Activated T-helper 1 cell treated with anti-CD3 and anti-CD28 coated beads, Interleukin-12 subunit alpha, Interleukin-12 subunit beta, Interleukin-2, Interleukin-4 antibody, amounts not matched to agents 30 ng/mL and 10 ng/mL and 1 ng/mL, durations not matched to agents 14 hours and 24 hours and 36 hours (primary cell): ENCODE data around the gene MAGEA9B. TPM values are rescaled to one million over a fixed set of nuclear protein-coding genes. Genes with fewer than 3 reads are reported as not detected.
A peak's percentile ranks its signal among the peaks of the same experiment; 100 is the strongest.
"Not testable (repeated sequence)": the region's sequence is repeated elsewhere in the genome, so short reads cannot be mapped to it uniquely, and the experiment has no call there.

Experiments
- DNase-seq: peaks from one replicate; pipeline ENCODE4 v3.0.0; 2021; ENCODE audit warnings: low spot score
- H3K27ac Mint-ChIP-seq: one replicate; pipeline ENCODE4 v1.8.0; 2021; ENCODE audit warnings: mild to moderate bottlenecking, mixed read lengths
- H3K27me3 Mint-ChIP-seq: one replicate; pipeline ENCODE4 v1.8.0; 2022; ENCODE audit warnings: mild to moderate bottlenecking, moderate library complexity, mixed read lengths; ENCODE audit not compliant: insufficient read depth
- H3K36me3 Mint-ChIP-seq: one replicate; pipeline ENCODE4 v1.8.0; 2021; ENCODE audit warnings: low read depth, mixed read lengths
- H3K4me1 Mint-ChIP-seq: one replicate; pipeline ENCODE4 v1.8.0; 2021; ENCODE audit warnings: low read depth, mixed read lengths
- H3K4me3 Mint-ChIP-seq: one replicate; pipeline ENCODE4 v1.8.0; 2021; ENCODE audit warnings: mild to moderate bottlenecking, moderate library complexity, mixed read lengths
- H3K9me3 Mint-ChIP-seq: one replicate; pipeline ENCODE4 v1.8.0; 2021; ENCODE audit warnings: mixed read lengths
- intact Hi-C: fragments of 100-400 bp; cut with micrococcal nuclease; formaldehyde crosslinking; loops from one replicate; pipeline ENCODE4 v1.15.1; 2024
- total RNA-seq: library from RNA; stranded (reverse); gene quantifications from 2 replicates; pipeline ENCODE4 v1.2.3, GENCODE V29; 2022

Gene MAGEA9B
- not detected in 2 replicates for total RNA-seq

DNA sequence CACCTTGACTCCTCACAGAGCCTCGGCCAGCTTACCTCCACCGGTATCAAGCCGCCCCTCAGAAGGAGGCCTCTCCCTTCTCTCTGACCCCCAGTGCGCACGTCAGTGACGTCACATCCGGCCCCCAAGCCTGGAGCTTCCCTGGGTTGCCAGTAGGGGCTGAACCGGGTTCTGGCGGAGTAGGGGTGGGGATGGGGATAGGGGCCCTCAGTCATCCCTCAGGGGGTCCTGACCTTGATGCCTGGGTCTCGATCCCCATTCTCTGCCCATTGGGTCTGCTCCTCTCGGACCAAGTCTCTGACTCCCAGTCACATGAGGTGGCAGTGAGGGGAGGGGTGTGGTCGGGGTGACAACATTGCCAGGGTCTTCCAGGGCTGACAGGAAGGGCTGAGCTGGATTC lies at the start of gene MAGEA9B:
Gene MAGEA9B (minus strand): TSS at position 101 of the 400 bp plus-strand sequence. CDS start 4,280 bp downstream, outside the sequence.
- intact Hi-C loops, H3K36me3 Mint-ChIP-seq, H3K9me3 Mint-ChIP-seq, H3K27me3 Mint-ChIP-seq, DNase-seq, H3K4me1 Mint-ChIP-seq, H3K27ac Mint-ChIP-seq, H3K4me3 Mint-ChIP-seq: not testable (repeated sequence)

- no peak for DNase-seq
- Mint-ChIP-seq H3K27me3 (peaks cover 6% of the 10 kb centered on the region), H3K4me1 (peaks cover 30% of the 10 kb centered on the region), H3K27ac (no peak overlapping the region), H3K9me3 (no peaks in the 10 kb centered on the region), H3K4me3 (no peak overlapping the region), H3K36me3 (no peaks in the 10 kb centered on the region)
- intact Hi-C loops: loop anchor here (5.0 kb wide), 3 partner anchors 194 to 1721 kb away; partner anchors contain the start of genes CD99L2 and FMR1
Observed at GRCh38 chrX:149633511-149633910, 46.3 kb upstream of the MAGEA9B start.

- intact Hi-C loops: loop anchor here (1.0 to 5.0 kb wide), 5 partner anchors 105 to 1719 kb away; partner anchors contain the start of genes CD99L2, FMR1 and IDS
- Mint-ChIP-seq H3K4me1 (peaks cover 43% of the 10 kb centered on the region), H3K27me3 (peaks cover 1% of the 10 kb centered on the region), H3K4me3 (peak within 1 kb of the TSS; percentile 95), H3K36me3 (peaks cover 3% of the 10 kb centered on the region), H3K27ac (peak within 1 kb of the TSS; percentile 85), H3K9me3 (no peaks in the 10 kb centered on the region)
- peak; percentile 73 for DNase-seq
Observed at GRCh38 chrX:149631234-149632165, 44.2 kb upstream of the MAGEA9B start, which contains the start of gene TMEM185A. TSS of gene TMEM185A (minus strand) at chrX:149631792. CDS start at chrX:149631580, 212 bp downstream.

DNA sequence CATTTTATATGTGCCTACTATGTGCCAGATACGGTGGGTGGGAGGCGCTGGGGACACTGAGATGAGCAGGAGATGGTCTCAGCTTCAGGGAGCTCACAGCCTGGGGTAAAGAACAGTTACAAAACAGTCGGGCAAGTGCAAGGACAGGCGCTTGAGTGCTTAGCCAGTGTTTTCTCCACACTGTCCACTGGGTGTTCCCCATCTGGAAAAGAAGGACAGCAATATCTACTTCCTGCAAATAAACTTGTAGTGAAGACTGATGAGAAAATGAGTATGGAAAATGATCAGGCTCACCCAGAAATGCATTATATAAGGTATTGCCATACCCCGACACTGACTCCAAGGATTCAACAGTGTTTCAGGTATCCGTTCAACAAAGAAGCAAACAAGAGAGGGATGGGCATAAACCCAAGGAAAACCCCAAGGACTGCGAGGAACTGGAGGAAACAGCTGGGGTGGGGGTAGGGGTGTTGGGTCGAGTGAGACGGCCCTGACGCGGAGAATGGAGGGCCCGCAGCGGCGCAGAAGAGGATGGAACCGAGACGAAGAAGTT lies 43.5 kb upstream of the MAGEA9B start:
- intact Hi-C loops: loop anchor here (1.0 to 5.0 kb wide), 5 partner anchors 104 to 1718 kb away; partner anchors contain the start of genes CD99L2, FMR1 and IDS
- Mint-ChIP-seq H3K9me3 (no peaks in the 10 kb centered on the region), H3K36me3 (peaks cover 3% of the 10 kb centered on the region), H3K4me1 (peaks cover 43% of the 10 kb centered on the region), H3K4me3 (peak overlapping the region; percentile 95), H3K27ac (peak overlapping the region; percentile 85), H3K27me3 (peaks cover 1% of the 10 kb centered on the region)
- DNase-seq: no peak

DNA sequence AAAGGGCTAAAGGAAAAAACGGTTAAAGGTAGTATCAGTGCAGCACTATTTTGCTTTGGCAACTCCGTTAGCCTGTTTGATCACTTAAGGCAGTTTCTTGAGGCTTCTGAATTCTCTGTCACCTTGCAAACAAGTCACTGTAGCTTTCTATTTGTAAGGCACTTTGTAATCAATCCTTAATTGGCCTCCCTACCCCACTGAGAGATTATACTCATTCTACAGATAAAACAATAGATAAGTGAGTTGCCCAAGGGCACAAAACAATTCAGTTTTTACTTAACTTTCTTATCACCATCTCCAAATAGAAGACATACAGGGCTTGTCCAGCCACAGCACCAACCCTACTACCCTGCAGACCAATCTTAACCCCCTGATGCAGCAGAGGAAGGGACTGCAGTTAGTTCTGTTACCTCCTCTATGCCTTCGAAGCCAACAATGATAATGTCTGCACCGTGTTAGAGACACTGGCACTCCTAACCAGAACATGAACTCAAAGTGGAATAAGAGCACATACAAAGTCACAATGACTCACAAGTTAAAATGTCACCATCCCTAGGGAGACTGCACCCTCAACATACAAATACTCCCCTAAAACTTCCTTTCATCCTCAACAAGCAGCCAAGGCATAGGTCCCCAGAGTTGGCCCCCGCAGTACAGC lies 42.6 kb upstream of the MAGEA9B start:
- H3K4me1 Mint-ChIP-seq: peaks cover 43% of the 10 kb centered on the region
- H3K27ac Mint-ChIP-seq: peak overlapping the region; percentile 1

DNA sequence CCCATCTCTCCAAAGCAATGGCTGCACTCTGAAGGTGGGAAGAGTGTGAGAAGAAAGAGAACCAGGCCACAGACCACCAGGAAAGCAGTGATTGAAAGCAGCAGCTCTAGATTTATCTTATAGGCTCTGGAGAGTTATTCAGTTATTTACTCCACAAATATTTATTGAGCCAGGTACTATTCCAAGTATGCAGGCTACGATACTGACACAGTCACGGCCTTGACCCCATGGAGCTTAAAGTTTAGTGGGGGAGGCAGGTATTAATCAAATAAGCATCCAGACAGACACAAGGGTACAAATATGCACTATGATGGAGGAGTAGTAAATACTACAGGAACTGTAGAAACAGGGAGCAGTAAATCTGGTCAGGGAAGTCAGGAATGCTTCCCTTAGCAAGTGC lies 41.5 kb upstream of the MAGEA9B start:
- intact Hi-C loops: loop anchor here (10.0 kb wide), 1 partner anchor 64 kb away; no protein-coding TSS in a partner anchor
- no peak for DNase-seq
- peaks cover 1% of the 10 kb centered on the region for H3K27me3 Mint-ChIP-seq
- peaks cover 43% of the 10 kb centered on the region for H3K4me1 Mint-ChIP-seq
- no peaks in the 10 kb centered on the region for H3K9me3 Mint-ChIP-seq
- no peak overlapping the region for H3K27ac Mint-ChIP-seq
- no peak overlapping the region for H3K4me3 Mint-ChIP-seq
- H3K36me3 Mint-ChIP-seq: peaks cover 3% of the 10 kb centered on the region

More for the DNA sequence above, 42.6 kb upstream of the MAGEA9B start:
- Mint-ChIP-seq H3K4me3 (peak overlapping the region; percentile 95), H3K27me3 (peaks cover 1% of the 10 kb centered on the region), H3K36me3 (peaks cover 3% of the 10 kb centered on the region), H3K9me3 (no peaks in the 10 kb centered on the region)
- intact Hi-C loops: loop anchor here (2.0 to 10.0 kb wide), 5 partner anchors 65 to 1718 kb away; partner anchors contain the start of genes CD99L2 and FMR1
- DNase-seq: no peak

- Mint-ChIP-seq H3K36me3 (peaks cover 3% of the 10 kb centered on the region), H3K4me3 (no peak overlapping the region)
Observed at GRCh38 chrX:149628280-149628679, 41.0 kb upstream of the MAGEA9B start.

DNA sequence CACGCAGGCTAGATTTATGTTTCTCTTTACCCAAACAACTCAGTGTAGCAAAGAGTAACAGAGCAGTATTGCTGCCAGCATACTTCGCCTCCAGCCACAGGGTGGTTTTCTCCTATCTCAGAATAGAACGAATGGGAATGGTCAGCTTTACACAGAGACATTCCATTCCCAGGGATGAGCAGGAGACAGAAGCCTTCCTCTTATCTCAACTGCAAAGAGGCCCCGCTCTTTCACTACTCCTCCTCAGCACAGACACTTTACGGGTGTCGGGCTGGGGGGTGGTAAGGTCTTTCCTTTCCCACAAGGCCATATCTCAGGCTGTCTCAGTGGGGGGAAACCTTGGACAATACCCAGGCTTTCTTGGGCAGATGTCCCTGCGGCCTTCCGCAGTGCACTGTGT lies 39.6 kb upstream of the MAGEA9B start:
- H3K27me3 Mint-ChIP-seq, H3K9me3 Mint-ChIP-seq, H3K4me3 Mint-ChIP-seq, H3K36me3 Mint-ChIP-seq, DNase-seq, H3K27ac Mint-ChIP-seq: not testable (repeated sequence)
- intact Hi-C loops: loop anchor here (10.0 kb wide), 1 partner anchor 62 kb away; no protein-coding TSS in a partner anchor
- peaks cover 36% of the 10 kb centered on the region for H3K4me1 Mint-ChIP-seq

More at GRCh38 chrX:149628280-149628679, 41.0 kb upstream of the MAGEA9B start:
- no peaks in the 10 kb centered on the region for H3K9me3 Mint-ChIP-seq
- no peak for DNase-seq
- intact Hi-C loops: loop anchor here (10.0 kb wide), 1 partner anchor 63 kb away; no protein-coding TSS in a partner anchor
- H3K27ac Mint-ChIP-seq: no peak overlapping the region
- H3K27me3 Mint-ChIP-seq: peaks cover 1% of the 10 kb centered on the region
- peaks cover 43% of the 10 kb centered on the region for H3K4me1 Mint-ChIP-seq

GRCh38 chrX:149619662-149620061 lies 32.4 kb upstream of the MAGEA9B start:
- intact Hi-C loops: loop anchor here (10.0 kb wide), 1 partner anchor 55 kb away; no protein-coding TSS in a partner anchor
- not testable (repeated sequence) for H3K27me3 Mint-ChIP-seq, H3K4me1 Mint-ChIP-seq, H3K27ac Mint-ChIP-seq, H3K4me3 Mint-ChIP-seq, H3K9me3 Mint-ChIP-seq, H3K36me3 Mint-ChIP-seq, DNase-seq

DNA sequence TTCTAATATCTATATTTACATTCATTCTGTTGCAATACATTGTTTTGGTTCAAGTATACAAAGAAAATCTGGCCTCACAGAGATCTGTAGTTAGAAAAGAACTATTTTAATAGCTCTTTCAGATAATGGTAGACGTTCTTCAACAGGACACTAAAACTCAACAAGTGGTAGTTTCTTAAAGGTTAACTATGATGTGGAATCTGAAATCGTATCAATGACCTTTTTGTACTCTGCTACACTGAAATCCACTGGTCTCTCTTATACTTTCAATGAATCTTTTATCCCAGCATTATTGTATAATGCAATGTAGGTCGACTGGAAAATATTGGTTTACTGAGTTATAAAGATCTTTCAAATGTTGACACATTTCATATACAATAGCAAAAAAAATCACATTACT lies 31.6 kb upstream of the MAGEA9B start:
- Mint-ChIP-seq H3K36me3 (no peaks in the 10 kb centered on the region), H3K27ac (no peak overlapping the region), H3K4me3 (no peak overlapping the region), H3K9me3 (no peaks in the 10 kb centered on the region), H3K4me1 (no peaks in the 10 kb centered on the region), H3K27me3 (no peaks in the 10 kb centered on the region)
- DNase-seq: no peak
- intact Hi-C loops: no loop called here

DNA sequence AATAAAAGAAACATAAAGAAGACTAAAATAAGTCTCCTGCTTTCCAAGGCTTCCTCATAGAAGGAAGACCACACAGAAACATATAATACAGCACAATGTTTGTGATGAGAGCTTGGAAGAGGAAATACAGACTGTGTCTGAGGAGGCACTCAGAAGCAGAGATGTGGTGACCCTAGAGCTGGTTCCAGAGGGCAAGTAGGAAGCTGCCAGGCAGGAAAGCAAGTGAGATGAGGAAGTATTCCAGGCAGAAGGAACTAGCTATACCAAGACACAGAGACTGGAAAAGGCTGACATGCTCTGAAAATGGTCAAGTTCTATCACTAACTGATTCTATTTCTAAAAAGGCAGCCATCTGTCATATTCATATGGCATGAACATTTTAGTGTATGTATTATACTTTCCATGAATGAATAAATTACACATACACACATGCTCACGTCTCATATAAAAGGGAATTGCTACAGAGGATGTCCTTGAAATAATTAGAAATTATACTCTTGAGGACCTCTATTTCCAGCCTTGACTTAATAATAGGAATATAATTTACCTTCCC lies 24.4 kb upstream of the MAGEA9B start:
- H3K27me3 Mint-ChIP-seq: no peaks in the 10 kb centered on the region
- no peaks in the 10 kb centered on the region for H3K9me3 Mint-ChIP-seq
- intact Hi-C loops: no loop called here

GRCh38 chrX:149610511-149610910 lies 23.3 kb upstream of the MAGEA9B start:
- Mint-ChIP-seq H3K4me3 (no peak overlapping the region), H3K9me3 (no peaks in the 10 kb centered on the region), H3K27me3 (no peaks in the 10 kb centered on the region), H3K4me1 (no peaks in the 10 kb centered on the region), H3K36me3 (peaks cover 11% of the 10 kb centered on the region), H3K27ac (no peak overlapping the region)
- DNase-seq: no peak
- intact Hi-C loops: no loop called here

More for the DNA sequence above, 24.4 kb upstream of the MAGEA9B start:
- Mint-ChIP-seq H3K27ac (no peak overlapping the region), H3K36me3 (peaks cover 4% of the 10 kb centered on the region), H3K4me3 (no peak overlapping the region), H3K4me1 (no peaks in the 10 kb centered on the region)
- no peak for DNase-seq
